NCI-H128 (cell line): ENCODE measurements around the gene IVNS1ABP.
A peak's percentile ranks its signal among the peaks of the same experiment; 100 is the strongest.
"Not testable (repeated sequence)": the region's sequence is repeated elsewhere in the genome, so short reads cannot be mapped to it uniquely, and the experiment has no call there.

Experiments used
- DNase-seq: peaks from one replicate; lab custom pipeline; 2025; ENCODE audit not compliant: unreplicated experiment; lab: John Stamatoyannopoulos, UW

The IVNS1ABP gene

DNA sequence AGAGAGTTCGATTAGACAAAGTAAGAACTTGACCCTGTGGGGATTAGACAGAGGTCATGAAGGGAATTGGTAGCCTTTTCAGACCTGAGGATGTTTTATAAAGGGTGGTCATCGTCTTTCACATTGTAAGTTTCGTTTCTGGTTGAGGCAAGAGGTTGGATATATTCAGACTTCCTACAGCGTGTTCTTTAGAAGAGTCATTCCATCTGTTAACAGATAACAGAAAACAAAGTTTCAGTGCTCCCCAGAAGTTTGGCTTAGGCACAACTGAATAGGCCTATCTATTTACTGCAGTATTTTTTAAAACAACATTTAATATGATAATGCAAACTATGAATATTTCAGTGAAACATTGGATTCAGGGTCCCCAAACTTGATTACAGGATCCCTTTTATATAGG lies 17.1 kb upstream of the IVNS1ABP start:
- no peak for DNase-seq

GRCh38 chr1:185328255-185328654 lies 11.2 kb upstream of the IVNS1ABP start:
- no peak for DNase-seq

DNA sequence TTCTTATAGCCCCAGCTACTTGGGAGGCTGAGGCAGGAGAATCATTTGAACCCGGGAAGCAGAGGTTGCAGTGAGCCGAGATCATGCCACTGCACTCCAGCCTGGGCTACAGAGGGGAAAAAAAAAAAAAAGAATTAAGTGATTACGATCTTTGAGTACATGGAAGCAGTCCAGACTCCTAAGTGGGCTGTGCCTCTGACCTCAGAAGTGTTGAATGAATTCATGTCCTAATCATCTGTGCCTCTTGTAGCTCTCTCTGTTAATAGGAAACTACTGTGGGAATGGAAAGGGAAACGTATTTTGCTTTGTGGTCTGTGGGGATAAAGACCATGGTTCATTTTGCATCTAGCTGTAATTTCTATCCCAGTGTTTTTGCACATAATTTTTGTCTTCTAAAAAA lies 8.4 kb upstream of the IVNS1ABP start:
- no peak for DNase-seq

DNA sequence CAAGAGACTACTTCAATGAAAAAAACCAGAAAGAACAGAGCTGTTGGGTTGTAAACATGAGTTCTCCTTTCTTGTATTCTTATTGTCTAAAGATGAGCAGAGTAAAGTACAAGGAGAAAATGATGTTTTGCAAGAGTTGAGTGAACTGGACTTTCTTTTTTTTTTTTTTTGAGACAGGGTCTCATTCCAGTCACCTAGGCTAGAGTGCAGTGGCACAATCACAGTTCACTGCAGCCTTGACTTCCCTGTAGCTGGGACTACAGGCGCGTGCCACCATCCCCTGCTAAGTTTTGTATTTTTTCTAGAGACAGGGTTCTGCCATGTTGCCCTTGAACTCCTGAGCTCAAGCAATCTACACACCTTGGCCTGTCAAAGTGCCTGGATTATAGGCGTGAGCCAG lies 7.1 kb upstream of the IVNS1ABP start:
- no peak for DNase-seq

GRCh38 chr1:185322636-185323035 lies 5.6 kb upstream of the IVNS1ABP start:
- DNase-seq, result no peak

GRCh38 chr1:185321653-185322221 lies 4.7 kb upstream of the IVNS1ABP start:
- not testable (repeated sequence) for DNase-seq

DNA sequence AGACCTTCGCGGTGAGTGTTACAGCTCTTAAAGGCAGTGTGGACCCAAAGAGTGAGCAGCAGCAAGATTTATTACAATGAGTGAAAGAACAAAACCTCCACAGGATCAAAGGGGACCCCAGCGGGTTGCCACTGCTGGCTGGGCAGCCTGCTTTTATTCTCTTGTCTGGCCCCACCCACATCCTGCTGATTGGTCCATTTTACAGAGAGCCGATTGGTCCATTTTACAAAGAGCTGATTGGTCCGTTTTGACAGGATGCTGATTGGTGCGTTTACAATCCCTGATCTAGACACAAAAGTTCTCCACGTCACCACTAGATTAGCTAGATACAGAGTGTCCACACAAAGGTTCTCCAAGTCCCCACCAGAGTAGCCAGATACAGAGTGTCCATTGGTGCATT lies 4.1 kb upstream of the IVNS1ABP start:
- not testable (repeated sequence) for DNase-seq

DNA sequence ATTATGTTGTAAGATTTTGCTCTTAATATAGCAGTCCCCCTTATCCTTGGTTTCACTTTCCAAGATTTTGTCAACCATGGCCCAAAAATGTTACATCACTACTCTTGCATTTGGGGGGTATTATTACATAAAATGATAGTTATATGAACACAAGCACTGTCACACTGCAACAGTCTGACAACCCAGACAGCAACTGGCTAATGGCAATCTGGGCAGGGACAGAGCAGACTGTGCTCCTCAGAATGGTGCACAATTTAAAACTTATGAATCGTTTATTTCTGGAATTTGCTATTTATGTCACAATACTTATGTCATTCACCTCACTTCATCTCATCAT lies 2.1 kb upstream of the IVNS1ABP start:
- DNase-seq, result no peak

DNA sequence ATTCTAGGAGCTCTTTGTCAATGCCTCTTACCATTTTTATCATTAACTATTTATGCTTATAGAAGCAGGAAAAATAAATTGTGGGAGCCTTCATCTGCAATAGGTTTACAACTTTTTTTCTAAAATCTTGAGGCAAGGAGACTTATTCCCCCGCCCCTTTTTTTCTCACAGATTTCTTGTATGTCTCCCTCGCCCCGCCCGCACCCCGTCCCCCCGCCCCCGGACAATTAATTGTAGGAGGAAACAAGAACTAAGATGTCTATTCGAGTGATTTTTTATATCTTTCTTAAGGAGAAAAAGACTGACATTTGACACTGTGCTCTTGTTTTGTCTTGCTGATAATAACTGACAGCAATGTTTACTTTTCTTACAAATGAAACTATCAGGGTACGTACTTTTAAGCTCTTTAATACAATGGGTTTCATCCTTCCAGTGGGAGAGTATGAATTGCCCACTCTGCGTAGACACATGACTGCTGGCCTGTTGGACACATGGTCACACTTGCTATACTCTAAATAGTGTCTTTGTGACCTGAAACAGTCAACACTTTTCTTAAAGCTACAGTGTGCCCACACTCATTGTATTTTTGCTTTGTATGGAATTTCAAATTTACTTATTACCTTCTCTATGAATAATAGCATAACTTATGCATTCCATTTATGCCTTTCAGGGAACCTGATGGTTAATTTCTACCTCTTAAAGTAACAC lies 1.5 kb upstream of the IVNS1ABP start:
- no peak for DNase-seq

GRCh38 chr1:185317886-185318310 lies 855 bp upstream of the IVNS1ABP start:
- peak; percentile 43 for DNase-seq

- peak; percentile 69 for DNase-seq
Measured at GRCh38 chr1:185316163-185317033, 645 bp downstream of the IVNS1ABP start.

GRCh38 chr1:185315445-185316071 lies 1.5 kb downstream of the IVNS1ABP start:
- DNase-seq, result no peak

GRCh38 chr1:185314411-185314810 lies 2.6 kb downstream of the IVNS1ABP start:
- DNase-seq, result no peak

- no peak for DNase-seq
Measured at GRCh38 chr1:185312361-185313138, 4.5 kb downstream of the IVNS1ABP start.

GRCh38 chr1:185311589-185312225 lies 5.3 kb downstream of the IVNS1ABP start:
- DNase-seq, result no peak

- DNase-seq, result no peak
Measured at GRCh38 chr1:185309566-185309965, 7.5 kb downstream of the IVNS1ABP start.

- no peak for DNase-seq
Measured at GRCh38 chr1:185308126-185308525, 8.9 kb downstream of the IVNS1ABP start.

GRCh38 chr1:185305419-185305818 lies 11.6 kb downstream of the IVNS1ABP start:
- no peak for DNase-seq

DNA sequence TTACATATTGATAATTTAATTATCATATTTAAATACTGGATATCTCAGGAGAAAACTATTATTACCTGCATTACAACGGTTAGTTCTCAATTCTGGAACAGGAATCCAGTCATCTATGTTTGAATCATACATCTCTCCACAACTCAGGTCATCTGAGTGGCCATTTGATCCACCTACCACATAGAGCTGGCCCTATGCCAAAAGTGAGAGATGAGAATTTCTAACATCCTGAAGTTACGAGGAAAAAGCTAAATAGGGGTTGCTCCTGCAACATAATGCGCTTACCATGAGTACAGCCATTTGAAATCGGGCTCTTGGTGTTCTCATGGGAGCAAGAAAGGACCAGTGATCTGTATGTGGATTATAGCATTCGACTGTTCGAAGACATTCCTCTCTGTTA lies 16.9 kb downstream of the IVNS1ABP start:
- no peak for DNase-seq

DNA sequence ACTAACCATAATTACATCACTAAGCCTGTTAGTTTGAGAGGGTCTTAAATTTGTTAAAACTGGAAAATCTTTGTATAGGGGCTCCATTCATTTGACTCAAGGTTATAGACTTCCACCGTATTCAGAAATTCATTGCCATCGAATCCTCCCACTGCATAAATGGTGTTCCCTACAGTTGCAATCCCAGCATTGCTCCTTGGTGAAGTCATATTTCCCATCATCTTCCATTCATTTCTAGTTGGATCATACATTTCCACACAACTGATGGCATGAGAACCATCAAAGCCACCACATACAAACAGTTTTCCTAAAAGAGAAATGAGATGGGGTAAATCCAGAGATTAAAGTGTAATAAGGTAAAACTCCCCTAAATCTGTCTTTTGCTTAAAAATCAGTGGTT lies 19.1 kb downstream of the IVNS1ABP start:
- no peak for DNase-seq
